GM19463 (cell line): ENCODE data around the gene TALDO1.

Source experiments
- ATAC-seq: cut with Tn5 transposase; IDR thresholded peaks from one replicate; pipeline ENCODE4 v1.9.1; 2021; ENCODE audit warnings: mild to moderate bottlenecking, moderate library complexity; ENCODE audit not compliant: unreplicated experiment

TALDO1 gene

GRCh38 chr11:714436-714835 is 32.8 kb upstream of the TALDO1 start:
- no peak for ATAC-seq

GRCh38 chr11:719214-720016 is 27.8 kb upstream of the TALDO1 start:
- no peak for ATAC-seq

GRCh38 chr11:720017-720641 is 27.1 kb upstream of the TALDO1 start:
- no peak for ATAC-seq

- no peak for ATAC-seq
Measured at GRCh38 chr11:720642-721246, 26.5 kb upstream of the TALDO1 start.

GRCh38 chr11:721247-721740 is 26.0 kb upstream of the TALDO1 start:
- ATAC-seq: no peak

- no peak for ATAC-seq
Measured at GRCh38 chr11:721741-722345, 25.4 kb upstream of the TALDO1 start.

- ATAC-seq: no peak
Measured at GRCh38 chr11:722346-722811, 24.9 kb upstream of the TALDO1 start.

GRCh38 chr11:723120-723883 is 24.0 kb upstream of the TALDO1 start:
- no peak for ATAC-seq

GRCh38 chr11:724049-724777 is 23.1 kb upstream of the TALDO1 start:
- ATAC-seq: no peak

GRCh38 chr11:724778-725386 is 22.4 kb upstream of the TALDO1 start:
- no peak for ATAC-seq

- no peak for ATAC-seq
Measured at GRCh38 chr11:725624-726202, 21.6 kb upstream of the TALDO1 start.

- ATAC-seq: no peak
Measured at GRCh38 chr11:726278-727220, 20.7 kb upstream of the TALDO1 start.

GRCh38 chr11:727281-727701 is 20.0 kb upstream of the TALDO1 start:
- no peak for ATAC-seq

- ATAC-seq: peak; percentile 52
Measured at GRCh38 chr11:727859-728748, 19.2 kb upstream of the TALDO1 start.

- ATAC-seq: no peak
Measured at GRCh38 chr11:728901-729491, 18.3 kb upstream of the TALDO1 start.

- ATAC-seq: no peak
Measured at GRCh38 chr11:729492-730074, 17.7 kb upstream of the TALDO1 start.
